Neutrophil (primary cell): ENCODE data around the gene AFDN.

Experiments used
- H3K27ac ChIP-seq: fragments of 200-600 bp; sonication (generic); 2 replicates; pipeline ENCODE4 v1.5.1; 2016; ENCODE audit warnings: mild to moderate bottlenecking, moderate library complexity
- H3K27me3 ChIP-seq: fragments of 200-600 bp; sonication (generic); 2 replicates; pipeline ENCODE4 v1.6.0; 2016; ENCODE audit warnings: mild to moderate bottlenecking
- H3K36me3 ChIP-seq: fragments of 200-600 bp; sonication (generic); 2 replicates; pipeline ENCODE4 v1.5.1; 2017
- H3K4me1 ChIP-seq, 2 experiments: fragments of 200-600 bp in 1 of 2; sonication (generic) in 1 of 2; 1 replicate in 1 of 2; 2 replicates in 1 of 2; pipeline versions ENCODE4 v1.5.1 to v1.6.1; 2013 to 2016; ENCODE audit warnings: low read depth in 1 of 2, low read length in 1 of 2, mild to moderate bottlenecking in 1 of 2, moderate library complexity in 1 of 2; ENCODE audit not compliant: control insufficient read depth in 1 of 2, insufficient read depth in 1 of 2
- H3K4me3 ChIP-seq, 2 experiments: fragments of 200-600 bp in 1 of 2; sonication (generic) in 1 of 2; 1 replicate in 1 of 2; 2 replicates in 1 of 2; pipeline ENCODE4 v1.5.1; 2013 to 2016; ENCODE audit warnings: low read depth in 1 of 2, low read length in 1 of 2, mild to moderate bottlenecking in 1 of 2, moderate library complexity in 1 of 2
- H3K9me3 ChIP-seq: fragments of 200-600 bp; sonication (generic); 2 replicates; pipeline ENCODE4 v1.5.1; 2016
- TF ChIP-seq, protein P1 (sequence below): fragments of 200-600 bp; sonication (generic); IDR thresholded peaks from 2 replicates; pipeline ENCODE4 v1.5.1; 2016; ENCODE audit warnings: antibody characterized with exemption

The AFDN gene

DNA sequence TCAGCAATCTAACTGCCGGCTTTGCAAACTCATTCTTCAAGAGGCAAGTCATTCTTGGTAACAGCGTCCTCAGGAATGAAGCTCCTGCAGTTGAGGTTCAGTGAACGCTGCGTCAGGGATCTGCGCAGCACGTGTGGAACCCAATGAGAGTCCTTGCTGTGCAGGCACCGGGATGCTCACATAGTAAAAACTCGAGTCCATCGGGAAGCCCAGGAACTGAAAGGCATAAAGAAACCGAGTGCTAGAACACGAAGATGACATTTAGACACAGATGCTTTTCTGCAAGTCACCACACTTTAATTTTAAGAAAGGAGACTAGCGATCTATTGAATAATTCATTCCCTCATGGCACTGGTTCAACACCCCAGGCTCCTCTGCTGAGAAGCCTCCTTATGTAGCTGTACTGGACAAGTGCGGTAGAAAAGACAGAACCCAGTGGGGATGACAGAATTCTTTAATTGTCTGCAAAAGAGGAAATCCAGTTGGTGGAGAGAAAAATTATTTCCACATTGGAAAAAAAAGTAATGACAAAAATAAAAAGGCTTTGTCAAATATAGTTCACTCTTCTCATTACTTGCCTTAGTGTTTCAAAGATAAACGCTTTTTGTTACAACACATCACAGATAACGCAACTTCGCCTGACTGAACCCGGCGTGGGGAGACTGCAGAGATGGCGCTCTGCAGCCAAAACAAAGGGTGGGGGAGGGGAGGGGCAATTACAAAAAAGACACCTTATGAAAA is 1.9 kb upstream of the AFDN start:
- Histone ChIP-seq H3K9me3 (no peaks in the 10 kb centered on the region), H3K27ac (no peak overlapping the region), H3K27me3 (peaks cover 96% of the 10 kb centered on the region), H3K4me3 (no peak overlapping the region), H3K36me3 (no peaks in the 10 kb centered on the region), H3K4me1 (peaks cover 17 to 19% of the 10 kb centered on the region in 2 experiments)
- TF ChIP-seq, protein P1, sequence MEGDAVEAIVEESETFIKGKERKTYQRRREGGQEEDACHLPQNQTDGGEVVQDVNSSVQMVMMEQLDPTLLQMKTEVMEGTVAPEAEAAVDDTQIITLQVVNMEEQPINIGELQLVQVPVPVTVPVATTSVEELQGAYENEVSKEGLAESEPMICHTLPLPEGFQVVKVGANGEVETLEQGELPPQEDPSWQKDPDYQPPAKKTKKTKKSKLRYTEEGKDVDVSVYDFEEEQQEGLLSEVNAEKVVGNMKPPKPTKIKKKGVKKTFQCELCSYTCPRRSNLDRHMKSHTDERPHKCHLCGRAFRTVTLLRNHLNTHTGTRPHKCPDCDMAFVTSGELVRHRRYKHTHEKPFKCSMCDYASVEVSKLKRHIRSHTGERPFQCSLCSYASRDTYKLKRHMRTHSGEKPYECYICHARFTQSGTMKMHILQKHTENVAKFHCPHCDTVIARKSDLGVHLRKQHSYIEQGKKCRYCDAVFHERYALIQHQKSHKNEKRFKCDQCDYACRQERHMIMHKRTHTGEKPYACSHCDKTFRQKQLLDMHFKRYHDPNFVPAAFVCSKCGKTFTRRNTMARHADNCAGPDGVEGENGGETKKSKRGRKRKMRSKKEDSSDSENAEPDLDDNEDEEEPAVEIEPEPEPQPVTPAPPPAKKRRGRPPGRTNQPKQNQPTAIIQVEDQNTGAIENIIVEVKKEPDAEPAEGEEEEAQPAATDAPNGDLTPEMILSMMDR = no peak

- Histone ChIP-seq H3K27ac (no peak overlapping the region), H3K9me3 (no peaks in the 10 kb centered on the region)
These were observed 1.1 kb upstream of the AFDN start for GRCh38 chr6:167825332-167826229.

DNA sequence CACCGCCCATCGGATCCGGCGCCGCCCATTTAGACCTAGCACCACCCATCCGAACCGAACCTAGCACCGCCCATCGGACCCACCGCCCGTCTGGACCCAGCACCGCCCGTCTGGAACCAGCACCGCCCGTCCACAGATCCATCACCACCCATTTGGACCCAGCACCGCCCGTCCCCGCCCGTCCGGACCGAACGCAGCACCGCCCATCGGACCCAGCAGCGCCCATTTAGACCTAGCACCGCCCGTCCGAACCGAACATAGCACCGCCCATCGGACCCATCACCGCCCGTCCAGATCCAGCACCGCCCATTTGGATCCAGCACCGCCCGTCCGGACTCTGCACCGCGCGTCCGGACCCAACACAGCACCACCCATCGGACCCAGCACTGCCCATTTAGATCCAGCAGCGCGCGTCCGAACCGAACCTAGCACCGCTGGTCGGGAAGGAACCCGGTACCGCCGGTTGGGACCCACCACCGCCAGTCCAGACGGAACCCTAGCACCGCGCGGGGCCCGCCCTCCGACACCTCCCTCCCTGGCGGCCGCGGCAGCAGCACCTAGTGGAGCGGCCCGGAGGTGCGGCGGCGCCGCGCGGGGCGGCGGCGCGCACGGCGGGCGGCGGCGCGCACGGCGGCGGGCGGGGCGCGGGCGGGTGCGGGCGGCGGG is 348 bp upstream of the AFDN start:
- H3K9me3 ChIP-seq = no peaks in the 10 kb centered on the region
- TF ChIP-seq, protein P1 = peak; percentile 40
- no peak overlapping the region for H3K27ac ChIP-seq
- peak overlapping the region; percentile 56 to 58 for H3K4me3 ChIP-seq
- H3K36me3 ChIP-seq = no peaks in the 10 kb centered on the region
- peaks cover 17 to 19% of the 10 kb centered on the region in 2 experiments for H3K4me1 ChIP-seq
- peaks cover 98% of the 10 kb centered on the region for H3K27me3 ChIP-seq

More at GRCh38 chr6:167825332-167826229, 1.1 kb upstream of the AFDN start:
- Histone ChIP-seq H3K36me3 (no peaks in the 10 kb centered on the region), H3K27me3 (peaks cover 96% of the 10 kb centered on the region), H3K4me3 (peak overlapping the region; percentile 56 to 58), H3K4me1 (peaks cover 17 to 19% of the 10 kb centered on the region in 2 experiments)
- TF ChIP-seq, protein P1 = no peak

GRCh38 chr6:167827583-167828324 is 1.0 kb downstream of the AFDN start:
- Histone ChIP-seq H3K9me3 (no peaks in the 10 kb centered on the region), H3K27me3 (peaks cover 98% of the 10 kb centered on the region), H3K4me3 (peak overlapping the region; percentile 25 to 46), H3K36me3 (no peaks in the 10 kb centered on the region), H3K4me1 (peaks cover 17 to 19% of the 10 kb centered on the region in 2 experiments), H3K27ac (no peak overlapping the region)
- TF ChIP-seq, protein P1 = no peak
